ENCODE measurements around the gene UHRF2. TPM values are rescaled to one million over a fixed set of nuclear protein-coding genes. Genes with fewer than 3 reads are reported as not detected.

The UHRF2 gene
- total RNA-seq, 1 experiment from 2014 or later = 45.2 TPM

DNA sequence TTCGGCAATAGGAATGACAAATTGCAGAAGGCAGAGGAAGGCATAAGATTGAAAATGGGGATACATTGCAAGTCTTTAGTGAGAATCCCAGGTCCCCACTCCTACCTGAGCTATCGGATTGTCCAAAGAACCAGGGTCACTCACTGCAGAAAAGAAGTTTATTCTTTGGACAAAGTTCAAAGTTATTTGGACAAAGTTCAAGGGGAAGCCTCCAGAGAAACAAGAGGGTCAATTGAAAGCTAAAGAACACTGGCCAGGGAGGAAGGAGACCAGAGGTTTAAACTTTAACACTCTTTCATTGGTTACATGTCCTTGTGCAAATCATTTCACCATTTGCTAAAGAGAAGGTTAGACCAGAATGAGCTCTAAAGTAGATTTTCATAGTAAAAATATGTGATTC is 5.2 kb upstream of the UHRF2 start:
- H3K9me3 ChIP-seq (ENCODE audit: control insufficient read depth, low read depth, low read length) = no peaks in the 10 kb centered on the region
- H3K56ac ChIP-seq (ENCODE audit: insufficient read length, low read depth, low read length) = no peak overlapping the region
- no peak overlapping the region for H4K5ac ChIP-seq (ENCODE audit: insufficient read length, low read depth, low read length)
- H3K79me2 ChIP-seq (ENCODE audit: insufficient read depth, low read length) = no peaks in the 10 kb centered on the region
- DNase-seq = no peak
- peaks cover 7% of the 10 kb centered on the region for H3K23me2 ChIP-seq (ENCODE audit: insufficient read length, low read depth, low read length, poor library complexity, severe bottlenecking)
- H3K27ac Mint-ChIP-seq = no peak overlapping the region
- no peak overlapping the region for H3T11ph ChIP-seq (ENCODE audit: low read length)
- H3K79me1 ChIP-seq (ENCODE audit: insufficient read depth, low read depth, low read length, poor library complexity, severe bottlenecking) = no peaks in the 10 kb centered on the region
- no peak overlapping the region for H4K8ac ChIP-seq (replicated peaks; ENCODE audit: insufficient read length, low read depth, low read length)
- no CpG with 5 or more reads among the region's 2 CpGs for WGBS (ENCODE audit: extremely low coverage, insufficient read length, low lambda C conversion rate)
- H2BK20ac ChIP-seq (ENCODE audit: low read depth, low read length, poor library complexity, severe bottlenecking) = no peak overlapping the region
- no peak overlapping the region for H3K4me2 ChIP-seq (ENCODE audit: insufficient read depth, insufficient read length, low read length)
- H4K20me1 ChIP-seq (ENCODE audit: control insufficient read depth, insufficient read depth, insufficient read length) = no peaks in the 10 kb centered on the region
- no peak overlapping the region for H3K18ac ChIP-seq (ENCODE audit: insufficient read length, low read depth, low read length)
- no peak overlapping the region for H2BK5ac ChIP-seq (ENCODE audit: insufficient read length, low read length)
- H3K14ac ChIP-seq (ENCODE audit: insufficient read depth, low read length) = no peak overlapping the region
- no peaks in the 10 kb centered on the region for H3K9me3 Mint-ChIP-seq
- no peak overlapping the region for H2BK15ac ChIP-seq (ENCODE audit: low read depth, low read length)
- no peaks in the 10 kb centered on the region for H3K4me1 ChIP-seq (ENCODE audit: insufficient read depth, low read length)
- peaks cover 21% of the 10 kb centered on the region for H3K27me3 Mint-ChIP-seq (ENCODE audit: low read depth)
- H3K9ac ChIP-seq (ENCODE audit: extremely low read depth, insufficient read length, low read length) = no peak overlapping the region
- TF ChIP-seq, protein P1, sequence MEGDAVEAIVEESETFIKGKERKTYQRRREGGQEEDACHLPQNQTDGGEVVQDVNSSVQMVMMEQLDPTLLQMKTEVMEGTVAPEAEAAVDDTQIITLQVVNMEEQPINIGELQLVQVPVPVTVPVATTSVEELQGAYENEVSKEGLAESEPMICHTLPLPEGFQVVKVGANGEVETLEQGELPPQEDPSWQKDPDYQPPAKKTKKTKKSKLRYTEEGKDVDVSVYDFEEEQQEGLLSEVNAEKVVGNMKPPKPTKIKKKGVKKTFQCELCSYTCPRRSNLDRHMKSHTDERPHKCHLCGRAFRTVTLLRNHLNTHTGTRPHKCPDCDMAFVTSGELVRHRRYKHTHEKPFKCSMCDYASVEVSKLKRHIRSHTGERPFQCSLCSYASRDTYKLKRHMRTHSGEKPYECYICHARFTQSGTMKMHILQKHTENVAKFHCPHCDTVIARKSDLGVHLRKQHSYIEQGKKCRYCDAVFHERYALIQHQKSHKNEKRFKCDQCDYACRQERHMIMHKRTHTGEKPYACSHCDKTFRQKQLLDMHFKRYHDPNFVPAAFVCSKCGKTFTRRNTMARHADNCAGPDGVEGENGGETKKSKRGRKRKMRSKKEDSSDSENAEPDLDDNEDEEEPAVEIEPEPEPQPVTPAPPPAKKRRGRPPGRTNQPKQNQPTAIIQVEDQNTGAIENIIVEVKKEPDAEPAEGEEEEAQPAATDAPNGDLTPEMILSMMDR (conservative IDR thresholded peaks at IDR 0.05) = no peak
- H3K36me3 Mint-ChIP-seq (ENCODE audit: insufficient read depth in 1 of 3, low read depth in 3 of 3) = peaks cover 0 to 2% (median 0%) of the 10 kb centered on the region in 3 experiments; a peak in 1 of 7 replicates
- H2AFZ ChIP-seq (ENCODE audit: low read length) = no peak overlapping the region
- no peak overlapping the region for H4K91ac ChIP-seq (ENCODE audit: insufficient read length, low read depth, low read length)
- H3K27ac ChIP-seq (ENCODE audit: insufficient read length, low read depth, low read length) = no peak overlapping the region
- no peaks in the 10 kb centered on the region for H3K27me3 ChIP-seq (ENCODE audit: insufficient read depth, low read length)
- H3K4ac ChIP-seq (ENCODE audit: low read depth, low read length) = no peak overlapping the region
- H2BK120ac ChIP-seq (ENCODE audit: low read depth, low read length, poor library complexity, severe bottlenecking) = no peak overlapping the region
- H2BK12ac ChIP-seq (ENCODE audit: insufficient read length, low read depth, low read length) = no peak overlapping the region
- H3K4me1 Mint-ChIP-seq = 0 out of 4 replicates have a peak, but pooled peaks cover 0 to 3% of the 10 kb centered on the region in 2 experiments
- no peak overlapping the region for H2AK5ac ChIP-seq (ENCODE audit: insufficient read length, low read length)
- H3K23ac ChIP-seq (ENCODE audit: insufficient read length, low read depth, low read length) = no peak overlapping the region
- no peak overlapping the region for H3K4me3 Mint-ChIP-seq
